ENCODE results near the gene GNAI2. TPM values are rescaled to one million over a fixed set of nuclear protein-coding genes. Genes with fewer than 3 reads are reported as not detected.

The GNAI2 gene
- total and polyA plus RNA-seq, 8 donors: 259 to 381 (median 269) TPM

- peak overlapping the region; percentile 80 to 92 for H3K27ac ChIP-seq
- peak; percentile 32 for ATAC-seq
- H3K4me3 ChIP-seq: peak overlapping the region; percentile 48 to 54
- peaks cover 0 to 21% of the 10 kb centered on the region in 2 donors for H3K27me3 ChIP-seq
- DNase-seq: peak in 3 of 4 donors; percentile 62 to 87 (median 70)
- intact Hi-C loops (cut with DNase I): no loop called here
- H3K9me3 ChIP-seq: no peaks in the 10 kb centered on the region
- peaks cover 40 to 56% of the 10 kb centered on the region in 2 donors for H3K4me1 ChIP-seq
- no peaks in the 10 kb centered on the region for H3K36me3 ChIP-seq
- TF ChIP-seq CTCF (IDR thresholded peaks at IDR 0.05): no peak
These were observed 31.4 kb downstream of the GNAI2 start for GRCh38 chr3:50267280-50267913.

GRCh38 chr3:50268276-50268675 lies 32.3 kb downstream of the GNAI2 start:
- Histone ChIP-seq H3K4me3 (peak overlapping the region in 1 of 2 donors; percentile 48), H3K9me3 (no peaks in the 10 kb centered on the region), H3K27me3 (peaks cover 0 to 24% of the 10 kb centered on the region in 2 donors), H3K36me3 (no peaks in the 10 kb centered on the region), H3K27ac (peak overlapping the region; percentile 80 to 92), H3K4me1 (peaks cover 48 to 64% of the 10 kb centered on the region in 2 donors)
- intact Hi-C loops (cut with DNase I): no loop called here
- no peak for TF ChIP-seq CTCF (IDR thresholded peaks at IDR 0.05)
- DNase-seq (no peak), ATAC-seq (no peak)

- H3K4me3 ChIP-seq: peak within 1 kb of the TSS; percentile 24 to 48
- TF ChIP-seq CTCF (IDR thresholded peaks at IDR 0.05): no peak
- no peaks in the 10 kb centered on the region for H3K9me3 ChIP-seq
- peaks cover 48 to 65% of the 10 kb centered on the region in 2 donors for H3K4me1 ChIP-seq
- peaks cover 0 to 30% of the 10 kb centered on the region in 2 donors for H3K27me3 ChIP-seq
- H3K27ac ChIP-seq: peak within 1 kb of the TSS; percentile 80 to 92
- intact Hi-C loops (cut with DNase I): no loop called here
- peak in 3 of 4 donors; percentile 80 to 87 (median 86) for DNase-seq
- peak; percentile 55 for ATAC-seq
- H3K36me3 ChIP-seq: no peaks in the 10 kb centered on the region
These were observed 32.9 kb downstream of the GNAI2 start, which contains the start of gene SEMA3B for GRCh38 chr3:50268703-50269451. SEMA3B (plus strand) TSS chr3:50269147; CDS start chr3:50269241, 94 bp downstream.

GRCh38 chr3:50269460-50269859 lies 33.5 kb downstream of the GNAI2 start:
- no peaks in the 10 kb centered on the region for H3K36me3 ChIP-seq
- intact Hi-C loops (cut with DNase I): no loop called here
- peaks cover 43 to 65% of the 10 kb centered on the region in 2 donors for H3K4me1 ChIP-seq
- peak overlapping the region; percentile 24 to 35 for H3K4me3 ChIP-seq
- no peak for DNase-seq
- H3K9me3 ChIP-seq: no peaks in the 10 kb centered on the region
- peak overlapping the region; percentile 37 to 92 for H3K27ac ChIP-seq
- no peak for ATAC-seq
- TF ChIP-seq CTCF (IDR thresholded peaks at IDR 0.05): no peak
- peaks cover 0 to 36% of the 10 kb centered on the region in 2 donors for H3K27me3 ChIP-seq

- no peak for TF ChIP-seq CTCF (IDR thresholded peaks at IDR 0.05)
- H3K9me3 ChIP-seq: no peaks in the 10 kb centered on the region
- no peak for DNase-seq
- peaks cover 37 to 61% of the 10 kb centered on the region in 2 donors for H3K4me1 ChIP-seq
- no peak overlapping the region for H3K27ac ChIP-seq
- ATAC-seq: no peak
- no peaks in the 10 kb centered on the region for H3K36me3 ChIP-seq
- peaks cover 0 to 42% of the 10 kb centered on the region in 2 donors for H3K27me3 ChIP-seq
- intact Hi-C loops (cut with DNase I): loop anchor here in 1 of 2 donors (5.0 kb wide), 2 partner anchors 43 to 78 kb away; partner anchors contain the start of gene GNAT1
- H3K4me3 ChIP-seq: peak overlapping the region in 1 of 2 donors; percentile 35
These were observed 34.0 kb downstream of the GNAI2 start for GRCh38 chr3:50269977-50270413.
